OCI-LY7 (cell line): ENCODE measurements around the gene BRSK2.

Experiments used
- CTCF ChIP-seq: fragments of 200-600 bp; sonication (generic); conservative IDR thresholded peaks from 2 replicates; pipeline ENCODE4 v1.5.1; 2014; ENCODE audit warnings: mild to moderate bottlenecking, antibody characterized with exemption, low read length, moderate library complexity, mixed read lengths
- EZH2phosphoT487 ChIP-seq: fragments of 200-600 bp; sonication (generic); IDR thresholded peaks from 2 replicates; pipeline ENCODE4 v1.6.1; 2018; ENCODE audit warnings: low read depth, borderline replicate concordance, mild to moderate bottlenecking, mixed run types, antibody characterized with exemption, low read length, moderate library complexity, mixed read lengths

- TF ChIP-seq CTCF = peak; percentile 76
- no peak for TF ChIP-seq EZH2phosphoT487
Measured at GRCh38 chr11:1453611-1454034, 63.9 kb downstream of the BRSK2 start.
